IMR-90 (cell line): ENCODE data around the gene EEF1AKMT2. TPM values are rescaled to one million over a fixed set of nuclear protein-coding genes. Genes with fewer than 3 reads are reported as not detected.

Source experiments
- ATAC-seq: fragments of 200-7000 bp; cut with Tn5 transposase; 2 replicates; pipeline ENCODE4 v1.9.1; 2020; ENCODE audit warnings: low read depth, mild to moderate bottlenecking, moderate library complexity
- BruUV-seq: library from RNA; stranded (reverse); fragments of 400-500 nt; replicated peaks from 2 replicates; lab custom pipeline; 2021; lab: Mats Ljungman, UMichigan
- CTCF ChIA-PET: fragments of 300-600 bp; formaldehyde crosslinking; extraction: SDS; loops from one replicate; lab custom pipeline; 2021; ENCODE audit warnings: antibody characterized with exemption; lab: Yijun Ruan, JAX
- POLR2A ChIA-PET: fragments of 300-600 bp; sonication (Branson Sonifier 250); formaldehyde crosslinking; loops from one replicate; lab custom pipeline; 2022; ENCODE audit warnings: antibody characterized with exemption; ENCODE audit not compliant: unreplicated experiment; lab: Charles Lee
- DNase-seq: peaks from one replicate; pipeline ENCODE4 v3.0.0; 2013
- H2AFZ ChIP-seq: replicated peaks from 2 replicates; pipeline ENCODE3; 2013; ENCODE audit warnings: low read length, mild to moderate bottlenecking; ENCODE audit not compliant: poor library complexity
- H2AK5ac ChIP-seq: 2 replicates; pipeline ENCODE4 v1.6.1; 2013; ENCODE audit warnings: low read depth, low read length, inconsistent platforms
- H2AK9ac ChIP-seq: replicated peaks from 2 replicates; pipeline ENCODE3; 2013; ENCODE audit warnings: mild to moderate bottlenecking, low read depth, low read length, moderate library complexity; ENCODE audit not compliant: poor library complexity
- H2BK120ac ChIP-seq: 2 replicates; pipeline ENCODE4 v1.6.1; 2013; ENCODE audit warnings: low read depth, low read length, inconsistent platforms
- H2BK15ac ChIP-seq: 3 replicates; pipeline ENCODE4 v1.6.1; 2013; ENCODE audit warnings: low read depth, low read length, inconsistent platforms
- H2BK20ac ChIP-seq: 2 replicates; pipeline ENCODE4 v1.6.1; 2013; ENCODE audit warnings: low read depth, mild to moderate bottlenecking, inconsistent platforms, low read length, moderate library complexity
- H2BK5ac ChIP-seq: 2 replicates; pipeline ENCODE4 v1.6.1; 2013; ENCODE audit warnings: mild to moderate bottlenecking, low read depth, low read length, inconsistent platforms; ENCODE audit not compliant: poor library complexity, severe bottlenecking
- H3K14ac ChIP-seq: replicated peaks from 2 replicates; pipeline ENCODE4 v1.6.1; 2013; ENCODE audit warnings: low read depth, low read length, inconsistent platforms
- H3K18ac ChIP-seq: 2 replicates; pipeline ENCODE4 v1.6.1; 2013; ENCODE audit warnings: low read depth, low read length, control low read depth
- H3K23ac ChIP-seq: 2 replicates; pipeline ENCODE4 v1.6.1; 2013; ENCODE audit warnings: low read depth, low read length, inconsistent platforms
- H3K27ac ChIP-seq: 2 replicates; pipeline ENCODE4 v1.5.1; 2013; ENCODE audit warnings: mild to moderate bottlenecking, control low read depth, low read length; ENCODE audit not compliant: insufficient read depth
- H3K27me3 ChIP-seq: 2 replicates; pipeline ENCODE4 v1.6.1; 2013; ENCODE audit warnings: low read length; ENCODE audit not compliant: control insufficient read depth, insufficient read depth
- H3K36me3 ChIP-seq: 2 replicates; pipeline ENCODE4 v1.6.1; 2013; ENCODE audit warnings: low read length, mixed read lengths; ENCODE audit not compliant: control insufficient read depth, insufficient read depth
- H3K4ac ChIP-seq: 2 replicates; pipeline ENCODE4 v1.6.1; 2013; ENCODE audit warnings: low read depth, low read length, inconsistent platforms
- H3K4me1 ChIP-seq: 2 replicates; pipeline ENCODE4 v1.6.1; 2013; ENCODE audit warnings: low read length, mixed read lengths; ENCODE audit not compliant: control insufficient read depth, insufficient read depth
- H3K4me2 ChIP-seq: 2 replicates; pipeline ENCODE4 v1.6.1; 2013; ENCODE audit warnings: low read depth, mild to moderate bottlenecking, control low read depth, low read length, moderate library complexity
- H3K4me3 ChIP-seq: 2 replicates; pipeline ENCODE4 v1.5.1; 2013; ENCODE audit warnings: low read depth, mild to moderate bottlenecking, control low read depth, low read length, moderate library complexity; ENCODE audit not compliant: insufficient read depth
- H3K56ac ChIP-seq: 2 replicates; pipeline ENCODE4 v1.6.1; 2013; ENCODE audit warnings: low read length, inconsistent platforms; ENCODE audit not compliant: insufficient read depth; ENCODE audit errors: extremely low read depth
- H3K79me1 ChIP-seq, 2 experiments: 2 replicates each; pipeline ENCODE4 v1.6.1; 2013; ENCODE audit warnings: low read length in 2 of 2, inconsistent platforms in 1 of 2, low read depth in 1 of 2
- H3K9ac ChIP-seq: 2 replicates; pipeline ENCODE4 v1.6.1; 2013; ENCODE audit warnings: low read depth, low read length, control low read depth
- H3K9me1 ChIP-seq: 2 replicates; pipeline ENCODE4 v1.6.1; 2013; ENCODE audit warnings: low read length, inconsistent platforms; ENCODE audit not compliant: insufficient read depth
- H3K9me3 ChIP-seq: 2 replicates; pipeline ENCODE4 v1.6.1; 2013; ENCODE audit warnings: low read length; ENCODE audit not compliant: control insufficient read depth, insufficient read depth
- H4K20me1 ChIP-seq: 2 replicates; pipeline ENCODE4 v1.6.1; 2013; ENCODE audit warnings: low read length, inconsistent platforms; ENCODE audit not compliant: insufficient read depth
- H4K5ac ChIP-seq: 2 replicates; pipeline ENCODE4 v1.6.1; 2013; ENCODE audit warnings: mild to moderate bottlenecking, low read depth, low read length, control low read depth
- H4K8ac ChIP-seq, 2 experiments: 2 replicates each; pipeline ENCODE4 v1.6.1; 2013; ENCODE audit warnings: low read depth in 2 of 2, low read length in 2 of 2, control low read depth in 1 of 2, inconsistent platforms in 1 of 2
- H4K91ac ChIP-seq: 2 replicates; pipeline ENCODE4 v1.6.1; 2013; ENCODE audit warnings: low read depth, low read length, inconsistent platforms; ENCODE audit not compliant: insufficient read depth
- MAZ ChIP-seq: IDR thresholded peaks from 2 replicates; pipeline ENCODE4 v1.6.1; 2012; ENCODE audit warnings: low read depth, mild to moderate bottlenecking, low read length, improper control_type of control experiment, moderate library complexity, borderline replicate concordance
- MXI1 ChIP-seq: IDR thresholded peaks from 2 replicates; pipeline ENCODE4 v1.6.1; 2012; ENCODE audit warnings: low read depth, mild to moderate bottlenecking, low read length, moderate library complexity, borderline replicate concordance
- RFX5 ChIP-seq: IDR thresholded peaks from 2 replicates; pipeline ENCODE4 v1.8.0; 2012; ENCODE audit warnings: low read depth, mild to moderate bottlenecking, low read length, moderate library complexity
- SMC3 ChIP-seq: fragments of 150-350 bp; IDR thresholded peaks from 2 replicates; pipeline ENCODE4 v1.6.1; 2016; ENCODE audit warnings: low read depth, mild to moderate bottlenecking, antibody characterized with exemption, low read length, moderate library complexity
- USF2 ChIP-seq: fragments of 150-350 bp; IDR thresholded peaks from 2 replicates; pipeline ENCODE4 v1.6.1; 2017; ENCODE audit warnings: mild to moderate bottlenecking, antibody characterized with exemption, low read length, low read depth
- WGBS, 2 experiments: methylation state at CpG; one replicate each; pipeline versions ENCODE4 v1.1.5 to v1.1.7; 2013; ENCODE audit warnings: missing lambda C conversion rate in 2 of 2; ENCODE audit not compliant: insufficient read length in 1 of 2; ENCODE audit errors: extremely low coverage in 2 of 2; 5-methylcytosine and 5-hydroxymethylcytosine counted together
- dilution Hi-C: fragments of 300-500 bp; cut with HindIII; formaldehyde crosslinking; loops from one replicate; pipeline ENCODE4 v1.14.3; 2018; ENCODE audit warnings: low sequenced_read_pairs; ENCODE audit not compliant: unreplicated experiment
- in situ Hi-C: fragments of 300-500 bp; cut with MboI; formaldehyde crosslinking; loops from 3 replicates; pipeline ENCODE4 v1.14.3; 2019; ENCODE audit warnings: low sequenced_read_pairs, inconsistent platforms, mixed read lengths
- intact Hi-C: fragments of 100-400 bp; cut with micrococcal nuclease; formaldehyde crosslinking; loops from 2 replicates; pipeline ENCODE4 v1.10.0; 2022
- polyA plus RNA-seq, 3 experiments: library from polyadenylated mRNA; depleted of rRNA; stranded (reverse); fragments of >200 nt; gene quantifications; 2 replicates each; pipeline ENCODE4 v1.2.3, GENCODE V29; 2012; ENCODE audit warnings: low replicate concordance in 1 of 3
- total RNA-seq: library from RNA; depleted of rRNA; stranded (reverse); fragments of >200 nt; gene quantifications from 2 replicates; pipeline ENCODE4 v1.2.3, GENCODE V29; 2012

EEF1AKMT2 gene
- total and polyA plus RNA-seq, 2 of the 4 experiments (the other 2 are of a cell fraction) = 9.7 to 12.7 TPM

DNA sequence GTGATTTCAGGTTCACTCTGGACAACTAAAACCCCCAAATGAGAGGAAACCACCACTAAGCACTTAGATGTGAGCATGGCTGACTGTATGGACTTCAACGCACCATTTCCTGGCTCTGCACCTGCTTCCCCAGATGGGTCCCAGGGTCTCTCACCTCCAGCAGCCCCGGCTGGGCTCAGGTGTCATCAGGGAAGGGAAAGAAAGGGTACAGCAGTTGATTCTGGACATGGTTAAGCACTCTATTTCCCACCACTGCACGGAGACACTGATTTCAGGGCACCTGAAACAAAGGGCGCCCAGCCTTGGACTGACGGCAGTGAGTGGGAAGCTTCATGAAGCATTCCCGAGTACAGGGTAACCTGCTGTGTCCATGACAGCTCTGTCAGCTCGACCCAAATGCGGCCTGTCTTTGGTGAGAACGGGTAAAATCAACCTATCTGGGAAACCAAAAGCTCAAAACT lies 66.5 kb downstream of the EEF1AKMT2 start:
- H2AK5ac ChIP-seq = no peak overlapping the region
- in situ Hi-C loops (no loop called here), intact Hi-C loops (no loop called here), dilution Hi-C loops (no loop called here)
- TF ChIP-seq MXI1 = no peak
- no peak for TF ChIP-seq RFX5
- TF ChIP-seq MAZ = no peak
- no peak for TF ChIP-seq USF2
- no peak for TF ChIP-seq SMC3
- H3K79me1 ChIP-seq = peaks cover 8% of the 10 kb centered on the region in 2 experiments; a peak in 2 of 4 replicates
- no peak overlapping the region for H3K56ac ChIP-seq
- no peak overlapping the region for H2BK15ac ChIP-seq
- H4K8ac ChIP-seq = no peak overlapping the region
- no peak overlapping the region for H2BK120ac ChIP-seq
- no peak overlapping the region for H2BK5ac ChIP-seq
- H3K14ac ChIP-seq = no peak overlapping the region
- H3K4me1 ChIP-seq = peaks cover 5% of the 10 kb centered on the region; the same call in 1 of the 2 replicates
- H3K36me3 ChIP-seq = peaks cover 2% of the 10 kb centered on the region; the same call in 1 of the 2 replicates
- H3K9me1 ChIP-seq = peaks cover 3% of the 10 kb centered on the region; the same call in 1 of the 2 replicates
- H4K91ac ChIP-seq = no peak overlapping the region
- H3K18ac ChIP-seq = no peak overlapping the region
- no peak for ATAC-seq
- BruUV-seq = no TSS peak
- peaks cover 8% of the 10 kb centered on the region for H4K20me1 ChIP-seq
- H3K4me3 ChIP-seq = no peak overlapping the region
- ChIA-PET CTCF (no interaction called here), POLR2A (no interaction called here)
- WGBS, 2 experiments = 92% methylated on average over 5 of the region's 9 CpGs; no CpG with 5 or more reads in 1 of the 2 experiments
- no peak overlapping the region for H3K27ac ChIP-seq
- no peak overlapping the region for H3K4ac ChIP-seq
- no peak overlapping the region for H2AK9ac ChIP-seq
- H4K5ac ChIP-seq = no peak overlapping the region
- H3K4me2 ChIP-seq = no peak overlapping the region
- H2AFZ ChIP-seq = no peak overlapping the region
- no peak for DNase-seq
- no peaks in the 10 kb centered on the region for H3K27me3 ChIP-seq
- no peak overlapping the region for H2BK20ac ChIP-seq
- H3K23ac ChIP-seq = no peak overlapping the region
- H3K9me3 ChIP-seq = no peaks in the 10 kb centered on the region
- H3K9ac ChIP-seq = no peak overlapping the region
